GM12864 (cell line): ENCODE results near the gene ADSL.

Experiments
- DNase-seq: peaks from one replicate; pipeline ENCODE4 v3.0.0-alpha.2; 2011; ENCODE audit warnings: low read depth
- H3K4me3 ChIP-seq: 2 replicates; pipeline ENCODE4 v1.5.1; 2011; ENCODE audit warnings: mild to moderate bottlenecking, low read depth, low read length, control low read depth
- TF ChIP-seq, protein P1 (sequence below): IDR thresholded peaks from 2 replicates; pipeline ENCODE4 v1.5.1; 2011; ENCODE audit warnings: low read depth, mild to moderate bottlenecking, moderate library complexity, low read length, control low read depth, inconsistent platforms; ENCODE audit errors: missing control alignments

Gene ADSL

DNA sequence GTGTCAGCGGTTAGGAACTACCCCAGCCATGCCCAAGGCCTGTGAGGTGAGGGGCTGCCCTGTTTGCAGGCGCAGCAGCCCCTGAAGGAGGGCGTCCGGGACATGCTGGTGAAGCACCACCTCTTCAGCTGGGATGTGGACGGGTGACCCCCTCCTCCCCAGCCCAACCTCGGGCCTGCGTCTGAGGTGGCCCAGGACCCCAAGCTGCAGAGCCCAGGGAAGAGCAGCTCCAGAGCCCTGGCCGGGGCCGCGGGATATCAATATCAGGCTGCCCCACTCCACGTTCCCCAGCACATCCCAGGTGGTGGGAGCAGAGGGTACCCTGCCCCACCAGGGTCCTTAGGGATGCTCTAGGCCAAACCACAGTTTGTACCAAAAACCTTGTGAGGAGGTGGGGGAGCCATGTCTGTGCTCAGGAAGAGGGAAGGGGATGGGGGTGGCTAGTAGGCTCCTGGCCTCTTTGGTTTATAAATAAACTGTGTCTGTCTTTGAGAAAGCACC, 63.4 kb downstream of the ADSL start:
- H3K4me3 ChIP-seq, result no peak overlapping the region
- no peak for DNase-seq
- TF ChIP-seq, protein P1, sequence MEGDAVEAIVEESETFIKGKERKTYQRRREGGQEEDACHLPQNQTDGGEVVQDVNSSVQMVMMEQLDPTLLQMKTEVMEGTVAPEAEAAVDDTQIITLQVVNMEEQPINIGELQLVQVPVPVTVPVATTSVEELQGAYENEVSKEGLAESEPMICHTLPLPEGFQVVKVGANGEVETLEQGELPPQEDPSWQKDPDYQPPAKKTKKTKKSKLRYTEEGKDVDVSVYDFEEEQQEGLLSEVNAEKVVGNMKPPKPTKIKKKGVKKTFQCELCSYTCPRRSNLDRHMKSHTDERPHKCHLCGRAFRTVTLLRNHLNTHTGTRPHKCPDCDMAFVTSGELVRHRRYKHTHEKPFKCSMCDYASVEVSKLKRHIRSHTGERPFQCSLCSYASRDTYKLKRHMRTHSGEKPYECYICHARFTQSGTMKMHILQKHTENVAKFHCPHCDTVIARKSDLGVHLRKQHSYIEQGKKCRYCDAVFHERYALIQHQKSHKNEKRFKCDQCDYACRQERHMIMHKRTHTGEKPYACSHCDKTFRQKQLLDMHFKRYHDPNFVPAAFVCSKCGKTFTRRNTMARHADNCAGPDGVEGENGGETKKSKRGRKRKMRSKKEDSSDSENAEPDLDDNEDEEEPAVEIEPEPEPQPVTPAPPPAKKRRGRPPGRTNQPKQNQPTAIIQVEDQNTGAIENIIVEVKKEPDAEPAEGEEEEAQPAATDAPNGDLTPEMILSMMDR, result no peak

DNA sequence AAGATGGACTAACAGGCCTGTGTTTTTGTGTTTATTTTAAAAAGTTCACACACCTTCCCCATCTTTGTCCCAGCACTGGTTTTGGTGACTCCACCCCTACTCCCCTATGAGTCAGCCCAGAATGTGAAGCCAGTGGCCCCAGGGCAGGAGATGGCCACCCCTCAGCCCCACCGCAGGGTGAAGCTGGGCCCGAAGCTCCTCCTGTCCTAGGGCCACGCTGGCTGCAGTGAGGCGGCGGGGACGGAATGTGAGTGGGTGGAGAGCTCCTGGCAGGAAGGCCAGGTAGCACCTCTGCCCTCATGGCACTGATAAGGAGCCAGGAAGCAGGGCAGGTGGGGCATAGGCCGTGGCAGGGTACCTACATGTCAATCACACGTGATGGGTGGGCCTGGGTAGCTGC, 64.0 kb downstream of the ADSL start:
- DNase-seq, result no peak
- TF ChIP-seq, protein P1, result no peak
- no peak overlapping the region for H3K4me3 ChIP-seq

DNA sequence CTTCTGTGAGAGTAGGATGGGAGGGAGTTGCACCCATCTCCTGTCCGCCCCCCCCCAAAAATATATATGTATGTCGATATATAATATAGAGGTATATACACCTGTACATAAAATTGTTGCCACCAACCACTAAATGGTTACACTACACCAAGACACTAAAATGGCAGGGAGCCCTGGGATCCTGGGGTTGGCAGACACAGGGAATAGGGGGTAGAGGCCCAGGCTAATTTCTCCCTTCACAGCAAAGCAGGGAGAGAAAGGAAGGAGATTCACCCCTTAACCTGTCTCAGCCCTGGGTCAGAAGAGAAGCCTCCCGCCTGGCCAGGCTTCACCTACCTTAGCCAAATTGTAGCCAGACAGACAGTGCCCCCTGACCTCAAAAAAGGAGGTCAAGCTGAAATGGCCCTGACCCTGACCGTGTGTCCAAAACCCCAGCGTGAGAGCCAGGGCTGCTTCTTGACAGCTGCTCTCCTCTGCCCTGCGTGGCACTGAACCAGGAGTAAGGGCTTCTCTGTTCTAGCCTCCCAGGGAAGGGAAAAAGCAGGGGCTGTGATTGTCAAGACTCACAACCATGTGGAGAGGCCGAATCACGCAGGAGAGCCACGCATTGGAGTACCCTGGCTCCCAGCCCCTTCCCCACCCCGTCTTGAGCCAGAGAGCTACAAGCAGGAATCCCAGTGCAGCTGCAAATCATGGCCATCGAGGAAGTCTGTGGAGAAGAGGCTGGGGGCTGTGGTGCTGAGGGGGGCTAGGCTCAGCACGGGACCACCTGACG, 64.6 kb downstream of the ADSL start:
- no peak overlapping the region for H3K4me3 ChIP-seq
- DNase-seq, result no peak
- TF ChIP-seq, protein P1, result no peak

DNA sequence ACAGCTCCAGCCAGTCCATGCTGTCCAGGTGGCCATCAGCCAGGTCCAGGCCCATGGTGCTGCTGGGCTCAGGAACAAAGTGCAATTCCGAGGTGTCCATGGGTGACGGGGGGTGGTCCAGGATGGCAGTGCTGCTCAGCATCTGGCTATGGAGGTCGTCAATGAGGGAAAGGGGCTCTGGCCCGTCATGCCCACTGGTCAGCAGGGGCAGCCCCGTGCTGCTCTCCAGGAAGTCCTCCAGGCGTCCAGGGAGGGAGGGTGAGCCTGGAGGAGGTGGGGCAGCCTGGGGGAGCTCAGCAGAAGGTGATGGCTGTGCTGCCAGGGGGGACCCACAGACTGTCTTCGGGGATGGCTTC, 65.2 kb downstream of the ADSL start:
- DNase-seq, result no peak
- TF ChIP-seq, protein P1, result no peak
- H3K4me3 ChIP-seq, result no peak overlapping the region

DNA sequence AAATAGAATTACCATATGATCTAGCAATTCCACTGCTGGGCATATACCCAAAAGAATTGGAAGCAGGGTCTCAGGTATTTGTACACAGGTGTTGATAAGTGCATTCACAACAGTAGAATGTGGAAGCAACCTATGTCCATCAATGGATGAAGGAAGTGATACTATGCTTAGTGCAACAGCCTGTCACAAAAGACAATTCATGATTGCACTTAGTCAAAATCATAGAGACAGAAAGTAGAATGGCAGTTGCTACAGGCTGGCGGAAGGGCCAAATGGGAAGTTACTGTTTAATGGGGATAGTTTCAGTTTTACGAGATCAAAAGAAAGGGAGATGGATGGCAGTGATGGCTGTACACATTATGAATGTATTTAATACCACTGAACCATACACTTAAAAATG, 66.1 kb downstream of the ADSL start:
- no peak overlapping the region for H3K4me3 ChIP-seq
- peak; percentile 55 for DNase-seq
- TF ChIP-seq, protein P1, result no peak

- TF ChIP-seq, protein P1, result no peak
- H3K4me3 ChIP-seq, result no peak overlapping the region
- no peak for DNase-seq
Measured at GRCh38 chr22:40413873-40414272, 67.6 kb downstream of the ADSL start.

- H3K4me3 ChIP-seq, result no peak overlapping the region
- no peak for DNase-seq
- TF ChIP-seq, protein P1, result no peak
Measured at GRCh38 chr22:40414311-40414710, 68.0 kb downstream of the ADSL start.
